Body of pancreas (tissue), 4 donors: Measurements from ENCODE around the gene TMEM235.

Experiments used
- POLR2A ChIP-seq, 3 donors: fragments of 450-650 bp; IDR thresholded peaks; one replicate each; pipeline ENCODE4 v1.6.1; 2016; ENCODE audit warnings: antibody characterized with exemption in 3 of 3, mild to moderate bottlenecking in 2 of 3
- TF ChIP-seq, protein P1 (sequence below), 7 experiments: fragments of 450-650 bp in 4 of 7; fragments of 200-600 bp in 3 of 7; sonication (generic) in 3 of 7; IDR thresholded peaks; one replicate each; pipeline ENCODE4 v1.5.1; 2016 to 2019; ENCODE audit warnings: antibody characterized with exemption in 7 of 7

DNA sequence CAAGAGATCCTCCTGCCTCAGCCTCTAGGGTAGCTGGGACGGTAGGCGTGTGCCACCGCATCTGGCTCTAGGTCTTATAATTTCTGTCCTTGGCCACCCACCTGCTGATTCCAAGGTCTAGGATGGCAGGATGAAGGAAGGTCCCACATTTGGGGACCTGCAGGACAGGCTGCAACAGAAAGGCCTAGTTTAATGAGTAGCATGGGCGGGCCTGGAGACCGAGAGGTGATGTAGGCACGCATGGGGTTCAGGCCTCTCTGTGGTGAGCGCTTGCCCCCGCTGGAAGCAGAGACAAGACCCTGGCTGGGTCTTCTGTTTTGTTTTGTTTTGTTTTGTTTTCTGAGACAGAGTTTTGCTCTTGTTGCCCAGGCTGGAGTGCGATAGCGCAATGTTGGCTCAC is 33.7 kb downstream of the TMEM235 start:
- TF ChIP-seq, protein P1, sequence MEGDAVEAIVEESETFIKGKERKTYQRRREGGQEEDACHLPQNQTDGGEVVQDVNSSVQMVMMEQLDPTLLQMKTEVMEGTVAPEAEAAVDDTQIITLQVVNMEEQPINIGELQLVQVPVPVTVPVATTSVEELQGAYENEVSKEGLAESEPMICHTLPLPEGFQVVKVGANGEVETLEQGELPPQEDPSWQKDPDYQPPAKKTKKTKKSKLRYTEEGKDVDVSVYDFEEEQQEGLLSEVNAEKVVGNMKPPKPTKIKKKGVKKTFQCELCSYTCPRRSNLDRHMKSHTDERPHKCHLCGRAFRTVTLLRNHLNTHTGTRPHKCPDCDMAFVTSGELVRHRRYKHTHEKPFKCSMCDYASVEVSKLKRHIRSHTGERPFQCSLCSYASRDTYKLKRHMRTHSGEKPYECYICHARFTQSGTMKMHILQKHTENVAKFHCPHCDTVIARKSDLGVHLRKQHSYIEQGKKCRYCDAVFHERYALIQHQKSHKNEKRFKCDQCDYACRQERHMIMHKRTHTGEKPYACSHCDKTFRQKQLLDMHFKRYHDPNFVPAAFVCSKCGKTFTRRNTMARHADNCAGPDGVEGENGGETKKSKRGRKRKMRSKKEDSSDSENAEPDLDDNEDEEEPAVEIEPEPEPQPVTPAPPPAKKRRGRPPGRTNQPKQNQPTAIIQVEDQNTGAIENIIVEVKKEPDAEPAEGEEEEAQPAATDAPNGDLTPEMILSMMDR (IDR thresholded peaks at IDR 0.05), result no peak
- TF ChIP-seq POLR2A (IDR thresholded peaks at IDR 0.05), result no peak
